Measurements from ENCODE around the gene CCM2.
A peak's percentile ranks its signal among the peaks of the same experiment; 100 is the strongest.
"Not testable (repeated sequence)": the region's sequence is repeated elsewhere in the genome, so short reads cannot be mapped to it uniquely, and the experiment has no call there.

The CCM2 gene

GRCh38 chr7:45033261-45033930 is 33.4 kb downstream of the CCM2 start:
- no peak for DNase-seq (ENCODE audit: low spot score)

- DNase-seq (ENCODE audit: low spot score), result no peak
Measured at GRCh38 chr7:45033931-45034290, 33.9 kb downstream of the CCM2 start.

GRCh38 chr7:45034710-45035109 is 34.7 kb downstream of the CCM2 start:
- not testable (repeated sequence) for DNase-seq (ENCODE audit: low spot score)

- DNase-seq (ENCODE audit: low spot score), result no peak
Measured at GRCh38 chr7:45035371-45035770, 35.4 kb downstream of the CCM2 start.

GRCh38 chr7:45035893-45036292 is 35.9 kb downstream of the CCM2 start:
- DNase-seq (ENCODE audit: low spot score), result no peak

- no peak for DNase-seq (ENCODE audit: low spot score)
Measured at GRCh38 chr7:45036317-45036716, 36.3 kb downstream of the CCM2 start.

- DNase-seq (ENCODE audit: low spot score), result no peak
Measured at GRCh38 chr7:45036796-45037195, 36.8 kb downstream of the CCM2 start.

- no peak for DNase-seq (ENCODE audit: low spot score)
Measured at GRCh38 chr7:45037876-45038275, 37.9 kb downstream of the CCM2 start.

- DNase-seq (ENCODE audit: low spot score), result no peak
Measured at GRCh38 chr7:45039106-45039505, 39.1 kb downstream of the CCM2 start.

GRCh38 chr7:45044338-45044737 is 44.3 kb downstream of the CCM2 start:
- no peak for DNase-seq (ENCODE audit: low spot score)

- DNase-seq (ENCODE audit: low spot score), result no peak
Measured at GRCh38 chr7:45048748-45049147, 48.7 kb downstream of the CCM2 start.

- peak; percentile 33 for DNase-seq (ENCODE audit: low spot score)
Measured at GRCh38 chr7:45050198-45050597, 50.2 kb downstream of the CCM2 start.

GRCh38 chr7:45052011-45052410 is 52.0 kb downstream of the CCM2 start:
- no peak for DNase-seq (ENCODE audit: low spot score)

GRCh38 chr7:45053401-45053800 is 53.4 kb downstream of the CCM2 start:
- DNase-seq (ENCODE audit: low spot score), result no peak

GRCh38 chr7:45053941-45054340 is 53.9 kb downstream of the CCM2 start:
- DNase-seq (ENCODE audit: low spot score), result no peak

- DNase-seq (ENCODE audit: low spot score), result no peak
Measured at GRCh38 chr7:45054442-45054841, 54.4 kb downstream of the CCM2 start.

- no peak for DNase-seq (ENCODE audit: low spot score)
Measured at GRCh38 chr7:45055016-45055415, 55.0 kb downstream of the CCM2 start.

GRCh38 chr7:45055594-45056219 is 55.7 kb downstream of the CCM2 start:
- no peak for DNase-seq (ENCODE audit: low spot score)

- no peak for DNase-seq (ENCODE audit: low spot score)
Measured at GRCh38 chr7:45057878-45058277, 57.9 kb downstream of the CCM2 start.

GRCh38 chr7:45060295-45060694 is 60.3 kb downstream of the CCM2 start:
- no peak for DNase-seq (ENCODE audit: low spot score)

- no peak for DNase-seq (ENCODE audit: low spot score)
Measured at GRCh38 chr7:45061352-45061751, 61.4 kb downstream of the CCM2 start.

GRCh38 chr7:45061806-45062425 is 61.9 kb downstream of the CCM2 start:
- no peak for DNase-seq (ENCODE audit: low spot score)

GRCh38 chr7:45064047-45064725 is 64.2 kb downstream of the CCM2 start:
- DNase-seq (ENCODE audit: low spot score), result no peak

Measured in NAMALWA (cell line).